Measurements from ENCODE around the gene SEC14L6. TPM values are rescaled to one million over a fixed set of nuclear protein-coding genes. Genes with fewer than 3 reads are reported as not detected.
A peak's percentile ranks its signal among the peaks of the same experiment; 100 is the strongest.

SEC14L6 gene
- total and polyA plus RNA-seq, 9 of the 15 experiments (the other 6 are each of a cell fraction or from before 2014, with no cell fraction given): 0.29 to 6.1 (median 1.9) TPM

DNA sequence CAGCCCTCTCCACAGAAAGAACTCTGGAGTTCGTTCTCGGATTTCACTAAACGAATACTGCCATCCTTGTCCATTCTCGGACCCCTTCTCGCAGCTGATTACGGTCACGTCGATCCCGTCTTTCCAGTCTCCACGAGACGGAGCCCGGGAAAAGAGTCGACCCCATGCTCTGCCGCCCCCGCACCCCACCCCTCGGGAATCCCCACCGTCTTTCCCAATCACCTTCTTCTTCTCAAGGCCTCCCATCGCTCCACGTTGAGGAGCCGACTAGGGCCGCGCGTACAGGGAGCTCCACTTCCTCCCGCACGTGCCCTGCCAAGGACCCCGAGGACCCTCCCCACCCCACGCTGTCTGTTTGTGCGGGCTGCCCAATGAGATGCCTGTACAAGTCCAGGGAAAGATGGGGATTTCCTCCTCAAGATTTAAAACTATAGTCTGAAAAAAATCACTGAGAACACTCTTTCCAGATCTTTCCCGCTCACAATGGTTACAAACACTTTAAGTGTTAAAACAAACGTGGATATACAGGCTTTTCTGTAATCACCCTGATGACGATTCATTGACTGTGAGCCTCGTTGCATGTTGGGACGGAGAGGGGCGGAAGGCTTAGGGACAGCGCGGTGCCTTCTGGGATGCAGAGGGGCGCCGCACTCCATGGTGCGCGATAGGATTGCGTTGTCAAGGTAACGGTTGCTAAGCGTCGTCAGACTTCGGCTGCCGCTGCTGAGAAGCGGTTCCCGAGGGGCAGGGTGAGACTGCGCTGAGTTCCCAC, 45.2 kb upstream of the SEC14L6 start, which contains the start of gene PES1 (continued):
- TF ChIP-seq, protein P1, sequence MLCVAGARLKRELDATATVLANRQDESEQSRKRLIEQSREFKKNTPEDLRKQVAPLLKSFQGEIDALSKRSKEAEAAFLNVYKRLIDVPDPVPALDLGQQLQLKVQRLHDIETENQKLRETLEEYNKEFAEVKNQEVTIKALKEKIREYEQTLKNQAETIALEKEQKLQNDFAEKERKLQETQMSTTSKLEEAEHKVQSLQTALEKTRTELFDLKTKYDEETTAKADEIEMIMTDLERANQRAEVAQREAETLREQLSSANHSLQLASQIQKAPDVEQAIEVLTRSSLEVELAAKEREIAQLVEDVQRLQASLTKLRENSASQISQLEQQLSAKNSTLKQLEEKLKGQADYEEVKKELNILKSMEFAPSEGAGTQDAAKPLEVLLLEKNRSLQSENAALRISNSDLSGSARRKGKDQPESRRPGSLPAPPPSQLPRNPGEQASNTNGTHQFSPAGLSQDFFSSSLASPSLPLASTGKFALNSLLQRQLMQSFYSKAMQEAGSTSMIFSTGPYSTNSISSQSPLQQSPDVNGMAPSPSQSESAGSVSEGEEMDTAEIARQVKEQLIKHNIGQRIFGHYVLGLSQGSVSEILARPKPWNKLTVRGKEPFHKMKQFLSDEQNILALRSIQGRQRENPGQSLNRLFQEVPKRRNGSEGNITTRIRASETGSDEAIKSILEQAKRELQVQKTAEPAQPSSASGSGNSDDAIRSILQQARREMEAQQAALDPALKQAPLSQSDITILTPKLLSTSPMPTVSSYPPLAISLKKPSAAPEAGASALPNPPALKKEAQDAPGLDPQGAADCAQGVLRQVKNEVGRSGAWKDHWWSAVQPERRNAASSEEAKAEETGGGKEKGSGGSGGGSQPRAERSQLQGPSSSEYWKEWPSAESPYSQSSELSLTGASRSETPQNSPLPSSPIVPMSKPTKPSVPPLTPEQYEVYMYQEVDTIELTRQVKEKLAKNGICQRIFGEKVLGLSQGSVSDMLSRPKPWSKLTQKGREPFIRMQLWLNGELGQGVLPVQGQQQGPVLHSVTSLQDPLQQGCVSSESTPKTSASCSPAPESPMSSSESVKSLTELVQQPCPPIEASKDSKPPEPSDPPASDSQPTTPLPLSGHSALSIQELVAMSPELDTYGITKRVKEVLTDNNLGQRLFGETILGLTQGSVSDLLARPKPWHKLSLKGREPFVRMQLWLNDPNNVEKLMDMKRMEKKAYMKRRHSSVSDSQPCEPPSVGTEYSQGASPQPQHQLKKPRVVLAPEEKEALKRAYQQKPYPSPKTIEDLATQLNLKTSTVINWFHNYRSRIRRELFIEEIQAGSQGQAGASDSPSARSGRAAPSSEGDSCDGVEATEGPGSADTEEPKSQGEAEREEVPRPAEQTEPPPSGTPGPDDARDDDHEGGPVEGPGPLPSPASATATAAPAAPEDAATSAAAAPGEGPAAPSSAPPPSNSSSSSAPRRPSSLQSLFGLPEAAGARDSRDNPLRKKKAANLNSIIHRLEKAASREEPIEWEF (CRISPR knock-in tag; IDR thresholded peaks at IDR 0.05): no peak
- TF ChIP-seq ZNF121 (CRISPR knock-in tag; conservative IDR thresholded peaks at IDR 0.05) (no peak), MXI1 (IDR thresholded peaks at IDR 0.05; ENCODE audit: low read depth, low read length) (peak; percentile 99), DNMT1 (IDR thresholded peaks at IDR 0.05) (no peak), PHF20 (IDR thresholded peaks at IDR 0.05; ENCODE audit: partially characterized antibody) (peak; percentile 69), EHMT2 (IDR thresholded peaks at IDR 0.05) (no peak), CBFB (CRISPR knock-in tag; IDR thresholded peaks at IDR 0.05) (no peak)
- TF ChIP-seq, protein P2, sequence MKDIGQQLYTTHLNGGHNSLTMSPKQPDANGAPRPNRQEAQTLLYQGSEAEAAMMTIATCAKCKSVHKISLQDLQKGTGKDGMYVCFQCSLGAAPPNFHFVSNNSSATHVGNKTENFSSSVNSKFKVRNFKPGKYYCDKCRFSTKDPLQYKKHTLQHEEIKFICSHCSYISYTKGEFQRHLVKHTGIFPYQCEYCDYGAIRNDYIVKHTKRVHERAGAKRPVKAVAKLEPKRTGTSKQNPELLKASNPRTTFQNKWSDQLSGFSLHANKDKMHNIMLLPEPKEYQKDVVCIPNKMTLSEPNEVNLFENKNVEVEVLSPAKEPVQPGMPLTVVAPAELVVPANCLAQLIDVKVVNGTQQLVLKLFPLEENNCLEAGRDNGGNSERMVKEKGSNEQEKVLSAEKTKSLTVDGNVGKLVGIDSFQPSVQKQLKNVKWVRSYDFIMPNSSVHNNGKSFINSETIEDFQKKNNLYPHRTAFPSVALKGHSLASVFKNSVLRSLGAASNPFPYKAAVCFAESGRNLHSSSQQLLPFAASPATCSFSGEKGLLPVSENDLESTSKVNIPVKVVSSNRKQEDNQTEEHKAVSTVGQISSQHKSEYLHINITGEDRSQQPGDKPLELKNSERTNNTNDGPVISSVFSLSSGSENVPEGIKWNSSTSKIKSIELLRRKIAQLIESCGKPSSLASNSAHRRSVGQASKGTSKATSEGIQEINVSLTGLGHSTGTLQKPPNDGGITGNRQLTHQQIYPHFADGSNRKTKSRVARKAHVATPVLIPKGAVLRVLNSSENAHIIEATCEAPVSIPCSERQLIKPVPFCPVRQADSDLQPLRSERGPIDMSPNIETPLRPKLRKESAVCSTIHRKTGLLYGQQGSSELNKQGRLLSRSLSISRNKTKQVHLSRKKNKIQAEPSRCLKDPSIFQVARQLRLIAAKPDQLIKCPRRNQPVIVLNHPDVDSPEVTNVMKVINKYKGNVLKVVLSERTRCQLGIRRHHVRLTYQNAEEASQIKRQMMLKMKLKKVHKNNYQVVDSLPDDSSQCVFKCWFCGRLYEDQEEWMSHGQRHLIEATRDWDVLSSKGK (CRISPR knock-in tag; IDR thresholded peaks at IDR 0.05): no peak
- TF ChIP-seq, protein P3, sequence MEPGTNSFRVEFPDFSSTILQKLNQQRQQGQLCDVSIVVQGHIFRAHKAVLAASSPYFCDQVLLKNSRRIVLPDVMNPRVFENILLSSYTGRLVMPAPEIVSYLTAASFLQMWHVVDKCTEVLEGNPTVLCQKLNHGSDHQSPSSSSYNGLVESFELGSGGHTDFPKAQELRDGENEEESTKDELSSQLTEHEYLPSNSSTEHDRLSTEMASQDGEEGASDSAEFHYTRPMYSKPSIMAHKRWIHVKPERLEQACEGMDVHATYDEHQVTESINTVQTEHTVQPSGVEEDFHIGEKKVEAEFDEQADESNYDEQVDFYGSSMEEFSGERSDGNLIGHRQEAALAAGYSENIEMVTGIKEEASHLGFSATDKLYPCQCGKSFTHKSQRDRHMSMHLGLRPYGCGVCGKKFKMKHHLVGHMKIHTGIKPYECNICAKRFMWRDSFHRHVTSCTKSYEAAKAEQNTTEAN (CRISPR knock-in tag; IDR thresholded peaks at IDR 0.05): no peak
- TF ChIP-seq, protein P4, sequence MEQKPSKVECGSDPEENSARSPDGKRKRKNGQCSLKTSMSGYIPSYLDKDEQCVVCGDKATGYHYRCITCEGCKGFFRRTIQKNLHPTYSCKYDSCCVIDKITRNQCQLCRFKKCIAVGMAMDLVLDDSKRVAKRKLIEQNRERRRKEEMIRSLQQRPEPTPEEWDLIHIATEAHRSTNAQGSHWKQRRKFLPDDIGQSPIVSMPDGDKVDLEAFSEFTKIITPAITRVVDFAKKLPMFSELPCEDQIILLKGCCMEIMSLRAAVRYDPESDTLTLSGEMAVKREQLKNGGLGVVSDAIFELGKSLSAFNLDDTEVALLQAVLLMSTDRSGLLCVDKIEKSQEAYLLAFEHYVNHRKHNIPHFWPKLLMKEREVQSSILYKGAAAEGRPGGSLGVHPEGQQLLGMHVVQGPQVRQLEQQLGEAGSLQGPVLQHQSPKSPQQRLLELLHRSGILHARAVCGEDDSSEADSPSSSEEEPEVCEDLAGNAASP (IDR thresholded peaks at IDR 0.05): no peak
- TF ChIP-seq, protein P5, sequence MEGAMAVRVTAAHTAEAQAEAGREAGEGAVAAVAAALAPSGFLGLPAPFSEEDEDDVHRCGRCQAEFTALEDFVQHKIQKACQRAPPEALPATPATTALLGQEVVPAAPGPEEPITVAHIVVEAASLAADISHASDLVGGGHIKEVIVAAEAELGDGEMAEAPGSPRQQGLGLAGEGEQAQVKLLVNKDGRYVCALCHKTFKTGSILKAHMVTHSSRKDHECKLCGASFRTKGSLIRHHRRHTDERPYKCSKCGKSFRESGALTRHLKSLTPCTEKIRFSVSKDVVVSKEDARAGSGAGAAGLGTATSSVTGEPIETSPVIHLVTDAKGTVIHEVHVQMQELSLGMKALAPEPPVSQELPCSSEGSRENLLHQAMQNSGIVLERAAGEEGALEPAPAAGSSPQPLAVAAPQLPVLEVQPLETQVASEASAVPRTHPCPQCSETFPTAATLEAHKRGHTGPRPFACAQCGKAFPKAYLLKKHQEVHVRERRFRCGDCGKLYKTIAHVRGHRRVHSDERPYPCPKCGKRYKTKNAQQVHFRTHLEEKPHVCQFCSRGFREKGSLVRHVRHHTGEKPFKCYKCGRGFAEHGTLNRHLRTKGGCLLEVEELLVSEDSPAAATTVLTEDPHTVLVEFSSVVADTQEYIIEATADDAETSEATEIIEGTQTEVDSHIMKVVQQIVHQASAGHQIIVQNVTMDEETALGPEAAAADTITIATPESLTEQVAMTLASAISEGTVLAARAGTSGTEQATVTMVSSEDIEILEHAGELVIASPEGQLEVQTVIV (CRISPR knock-in tag; IDR thresholded peaks at IDR 0.05; ENCODE audit: borderline replicate concordance): no peak
